Measurements from ENCODE around the gene IGFBP3. TPM values are rescaled to one million over a fixed set of nuclear protein-coding genes. Genes with fewer than 3 reads are reported as not detected.

Gene IGFBP3
- total and polyA plus RNA-seq, 2 of the 13 experiments (the other 11 are each of a cell fraction or from before 2014, with no cell fraction given): 57.5 TPM; not detected in 1

DNA sequence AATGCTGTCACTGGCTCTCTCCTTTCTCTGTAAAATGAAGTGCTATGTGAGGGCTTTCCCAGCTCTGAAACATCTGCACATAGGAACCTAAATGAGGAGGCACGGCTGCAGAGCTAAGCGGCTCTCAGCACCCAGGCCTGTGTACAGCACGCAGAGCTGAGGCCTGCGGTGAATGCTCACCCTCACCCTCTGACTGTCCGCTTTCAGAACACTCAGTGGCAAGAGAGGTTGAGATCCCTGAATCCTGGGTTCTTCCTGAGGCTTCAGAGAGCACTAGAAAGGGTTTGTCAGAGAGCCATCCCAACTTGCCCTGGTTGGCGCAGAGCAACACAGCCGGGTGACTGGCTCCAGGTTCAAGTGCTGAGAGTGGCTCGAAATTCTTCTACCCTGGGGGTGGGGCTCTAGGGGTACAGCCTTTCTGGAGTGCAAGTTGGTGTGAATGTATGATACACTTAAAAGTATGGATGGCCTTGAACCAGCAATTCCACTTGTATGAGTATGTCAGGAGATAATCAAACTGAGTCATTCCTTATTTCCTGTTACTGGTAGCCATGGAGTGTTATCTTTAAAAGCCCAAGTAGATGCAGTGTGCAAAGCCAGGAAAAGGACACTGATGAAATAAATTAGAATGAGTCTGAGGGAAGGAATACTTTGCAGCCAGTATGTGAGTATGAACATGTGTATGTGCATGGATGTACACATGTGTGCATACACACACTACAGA, 46.5 kb downstream of the IGFBP3 start:
- peak; percentile 37; the same call in 2 of the 3 replicates for ATAC-seq
- ChIA-PET CTCF (ENCODE audit: low intra/inter-chr PET ratio, low total read pairs) (no interaction called here), POLR2A (interaction anchor here (3.7 to 8.5 kb wide), 3 partner anchors 9 to 19 kb away, joined by 38 to 117 read pairs (median 64); partner anchors contain the start of gene IGFBP1)
- intact Hi-C loops (cut with micrococcal nuclease; ENCODE audit: unreplicated experiment) (loop anchor here (5.0 kb wide), 1 partner anchor 33 kb away; no protein-coding TSS in a partner anchor), in situ Hi-C loops (cut with HindIII; ENCODE audit: extremely low pct_ligation_motif_present, low pct_unique_long_range_greater_than_20kb) (no loop called here)
- H3K79me2 ChIP-seq (ENCODE audit: insufficient read depth, low read length): no peaks in the 10 kb centered on the region
- H3K9me3 ChIP-seq (ENCODE audit: low read length): peaks cover 20% of the 10 kb centered on the region
- no peaks in the 10 kb centered on the region for H3K36me3 ChIP-seq (replicated peaks in 1 of 2; ENCODE audit: control insufficient read depth in 1 of 2, insufficient read depth in 2 of 2, low read length in 2 of 2)
- 0 out of 2 replicates have a peak overlapping the region, but pooled peaks have one; percentile 14 for H3K4me2 ChIP-seq (ENCODE audit: low read depth, low read length)
- no peak overlapping the region for H2AFZ ChIP-seq (ENCODE audit: low read length)
- peak overlapping the region; percentile 56 for H3K27ac ChIP-seq (ENCODE audit: extremely low read length, insufficient read depth, low read length)
- peaks cover 63% of the 10 kb centered on the region for H3K4me1 ChIP-seq (ENCODE audit: insufficient read depth, low read length)
- no peak overlapping the region for H3K4me3 ChIP-seq (replicated peaks in 1 of 3; ENCODE audit: insufficient read depth in 1 of 3, low read depth in 2 of 3, low read length in 3 of 3)
- peak overlapping the region; percentile 56; the same call in 1 of the 2 replicates for H3K9ac ChIP-seq (ENCODE audit: insufficient read depth, low read depth, low read length)
- no peaks in the 10 kb centered on the region for H4K20me1 ChIP-seq (ENCODE audit: insufficient read depth, low read length)
- H3K27me3 ChIP-seq (ENCODE audit: control insufficient read depth in 1 of 2, insufficient read depth in 2 of 2, low read length in 2 of 2): no peaks in the 10 kb centered on the region
- no TSS peak for BruUV-seq (replicated peaks)
- DNase-seq (ENCODE audit: low spot score): peak; percentile 58
- WGBS (ENCODE audit: low lambda C conversion rate): 93% methylated on average over 5 of the region's 8 CpGs
- FAIRE-seq: no peak
- TF ChIP-seq, protein P1, sequence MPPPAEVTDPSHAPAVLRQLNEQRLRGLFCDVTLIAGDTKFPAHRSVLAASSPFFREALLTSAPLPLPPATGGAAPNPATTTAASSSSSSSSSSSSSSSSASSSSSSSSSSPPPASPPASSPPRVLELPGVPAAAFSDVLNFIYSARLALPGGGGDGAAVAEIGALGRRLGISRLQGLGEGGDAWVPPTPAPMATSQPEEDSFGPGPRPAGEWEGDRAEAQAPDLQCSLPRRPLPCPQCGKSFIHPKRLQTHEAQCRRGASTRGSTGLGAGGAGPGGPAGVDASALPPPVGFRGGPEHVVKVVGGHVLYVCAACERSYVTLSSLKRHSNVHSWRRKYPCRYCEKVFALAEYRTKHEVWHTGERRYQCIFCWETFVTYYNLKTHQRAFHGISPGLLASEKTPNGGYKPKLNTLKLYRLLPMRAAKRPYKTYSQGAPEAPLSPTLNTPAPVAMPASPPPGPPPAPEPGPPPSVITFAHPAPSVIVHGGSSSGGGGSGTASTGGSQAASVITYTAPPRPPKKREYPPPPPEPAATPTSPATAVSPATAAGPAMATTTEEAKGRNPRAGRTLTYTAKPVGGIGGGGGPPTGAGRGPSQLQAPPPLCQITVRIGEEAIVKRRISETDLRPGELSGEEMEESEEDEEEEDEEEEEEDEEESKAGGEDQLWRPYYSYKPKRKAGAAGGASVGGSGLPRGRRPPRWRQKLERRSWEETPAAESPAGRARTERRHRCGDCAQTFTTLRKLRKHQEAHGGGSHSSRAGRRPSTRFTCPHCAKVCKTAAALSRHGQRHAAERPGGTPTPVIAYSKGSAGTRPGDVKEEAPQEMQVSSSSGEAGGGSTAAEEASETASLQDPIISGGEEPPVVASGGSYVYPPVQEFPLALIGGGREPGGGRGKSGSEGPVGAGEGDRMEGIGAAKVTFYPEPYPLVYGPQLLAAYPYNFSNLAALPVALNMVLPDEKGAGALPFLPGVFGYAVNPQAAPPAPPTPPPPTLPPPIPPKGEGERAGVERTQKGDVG (CRISPR knock-in tag; IDR thresholded peaks at IDR 0.05; ENCODE audit: borderline replicate concordance): peak; percentile 77; the same call in 1 of the 2 replicates
- TF ChIP-seq ARID5B (CRISPR knock-in tag; IDR thresholded peaks at IDR 0.05) (peak; percentile 47; the same call in 1 of the 2 replicates), FOXA3 (CRISPR knock-in tag; IDR thresholded peaks at IDR 0.05) (peak; percentile 43), NR2C2 (CRISPR knock-in tag; IDR thresholded peaks at IDR 0.05; ENCODE audit: borderline replicate concordance) (no peak), ZFX (CRISPR knock-in tag; IDR thresholded peaks at IDR 0.05; ENCODE audit: low read depth) (0 out of 2 replicates have a peak, but pooled peaks have one; percentile 11), ZNF20 (CRISPR knock-in tag; IDR thresholded peaks at IDR 0.05) (no peak), NFKBIZ (CRISPR knock-in tag; IDR thresholded peaks at IDR 0.05) (no peak), ELF3 (CRISPR knock-in tag; IDR thresholded peaks at IDR 0.05) (0 out of 2 replicates have a peak, but pooled peaks have one; percentile 14), CBFB (CRISPR knock-in tag; IDR thresholded peaks at IDR 0.05) (no peak), ZNF335 (CRISPR knock-in tag; IDR thresholded peaks at IDR 0.05) (0 out of 2 replicates have a peak, but pooled peaks have one; percentile 31)
- TF ChIP-seq, protein P2, sequence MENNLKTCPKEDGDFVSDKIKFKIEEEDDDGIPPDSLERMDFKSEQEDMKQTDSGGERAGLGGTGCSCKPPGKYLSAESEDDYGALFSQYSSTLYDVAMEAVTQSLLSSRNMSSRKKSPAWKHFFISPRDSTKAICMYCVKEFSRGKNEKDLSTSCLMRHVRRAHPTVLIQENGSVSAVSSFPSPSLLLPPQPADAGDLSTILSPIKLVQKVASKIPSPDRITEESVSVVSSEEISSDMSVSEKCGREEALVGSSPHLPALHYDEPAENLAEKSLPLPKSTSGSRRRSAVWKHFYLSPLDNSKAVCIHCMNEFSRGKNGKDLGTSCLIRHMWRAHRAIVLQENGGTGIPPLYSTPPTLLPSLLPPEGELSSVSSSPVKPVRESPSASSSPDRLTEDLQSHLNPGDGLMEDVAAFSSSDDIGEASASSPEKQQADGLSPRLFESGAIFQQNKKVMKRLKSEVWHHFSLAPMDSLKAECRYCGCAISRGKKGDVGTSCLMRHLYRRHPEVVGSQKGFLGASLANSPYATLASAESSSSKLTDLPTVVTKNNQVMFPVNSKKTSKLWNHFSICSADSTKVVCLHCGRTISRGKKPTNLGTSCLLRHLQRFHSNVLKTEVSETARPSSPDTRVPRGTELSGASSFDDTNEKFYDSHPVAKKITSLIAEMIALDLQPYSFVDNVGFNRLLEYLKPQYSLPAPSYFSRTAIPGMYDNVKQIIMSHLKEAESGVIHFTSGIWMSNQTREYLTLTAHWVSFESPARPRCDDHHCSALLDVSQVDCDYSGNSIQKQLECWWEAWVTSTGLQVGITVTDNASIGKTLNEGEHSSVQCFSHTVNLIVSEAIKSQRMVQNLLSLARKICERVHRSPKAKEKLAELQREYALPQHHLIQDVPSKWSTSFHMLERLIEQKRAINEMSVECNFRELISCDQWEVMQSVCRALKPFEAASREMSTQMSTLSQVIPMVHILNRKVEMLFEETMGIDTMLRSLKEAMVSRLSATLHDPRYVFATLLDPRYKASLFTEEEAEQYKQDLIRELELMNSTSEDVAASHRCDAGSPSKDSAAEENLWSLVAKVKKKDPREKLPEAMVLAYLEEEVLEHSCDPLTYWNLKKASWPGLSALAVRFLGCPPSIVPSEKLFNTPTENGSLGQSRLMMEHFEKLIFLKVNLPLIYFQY (CRISPR knock-in tag; IDR thresholded peaks at IDR 0.05; ENCODE audit: borderline replicate concordance): no peak

All from HepG2 (cell line).